HEK293 (cell line): ENCODE data around the gene EVA1C.

Experiments used
- CTCF ChIA-PET: fragments of 350-600 bp; formaldehyde crosslinking; extraction: SDS; loops from one replicate; lab custom pipeline; 2021; ENCODE audit warnings: antibody characterized with exemption; lab: Yijun Ruan, JAX
- POLR2A ChIA-PET: fragments of 300-600 bp; formaldehyde crosslinking; extraction: SDS; loops from one replicate; lab custom pipeline; 2020; ENCODE audit warnings: antibody characterized with exemption, inconsistent platforms; lab: Yijun Ruan, JAX
- H3K27ac ChIP-seq: fragments of 200-500 bp; sonication (Bioruptor generic); 2 replicates; pipeline ENCODE4 v1.5.1; 2014; ENCODE audit warnings: low read depth, low read length, control low read depth, inconsistent platforms; ENCODE audit errors: extremely low read depth
- H3K36me3 ChIP-seq, 2 experiments: fragments of 200-500 bp in 1 of 2; sonication (Bioruptor generic) in 1 of 2; 1 replicate in 1 of 2; 2 replicates in 1 of 2; pipeline ENCODE4 v1.5.1; 2014 to 2017; ENCODE audit warnings: inconsistent platforms in 2 of 2, low read length in 2 of 2; ENCODE audit not compliant: control insufficient read depth in 2 of 2, insufficient read depth in 1 of 2
- H3K4me1 ChIP-seq: fragments of 200-500 bp; sonication (Bioruptor generic); 2 replicates; pipeline ENCODE4 v1.5.1; 2014; ENCODE audit warnings: mild to moderate bottlenecking, low read length, inconsistent platforms; ENCODE audit not compliant: control insufficient read depth, insufficient read depth
- H3K4me3 ChIP-seq: 2 replicates; pipeline ENCODE4 v1.5.1; 2011; ENCODE audit warnings: low read depth, mild to moderate bottlenecking, control low read depth, low read length, moderate library complexity
- H3K9me3 ChIP-seq: fragments of 200-500 bp; sonication (Bioruptor generic); 2 replicates; pipeline ENCODE4 v1.5.1; 2014; ENCODE audit warnings: low read depth, low read length, inconsistent platforms; ENCODE audit not compliant: control insufficient read depth, insufficient read depth
- GLI4 ChIP-seq: fragments of 450-650 bp; formaldehyde crosslinking; IDR thresholded peaks from 2 replicates; pipeline ENCODE4 v1.5.1; 2016; ENCODE audit warnings: missing biosample characterization, missing genetic modification characterization
- SALL2 ChIP-seq: fragments of 450-650 bp; formaldehyde crosslinking; IDR thresholded peaks from 2 replicates; pipeline ENCODE4 v1.5.0; 2017; ENCODE audit warnings: missing biosample characterization, mild to moderate bottlenecking, missing genetic modification characterization, borderline replicate concordance
- SP2 ChIP-seq: fragments of 450-650 bp; formaldehyde crosslinking; IDR thresholded peaks from 2 replicates; pipeline ENCODE4 v1.5.1; 2016; ENCODE audit warnings: missing biosample characterization, missing genetic modification characterization
- TRIM28 ChIP-seq: IDR thresholded peaks from 2 replicates; pipeline ENCODE4 v1.6.1; 2011; ENCODE audit warnings: low read length, control low read depth, borderline replicate concordance
- ZBTB48 ChIP-seq: fragments of 450-650 bp; formaldehyde crosslinking; IDR thresholded peaks from 2 replicates; pipeline ENCODE4 v1.5.1; 2016; ENCODE audit warnings: missing biosample characterization, missing genetic modification characterization
- ZFP69B ChIP-seq: fragments of 450-650 bp; formaldehyde crosslinking; IDR thresholded peaks from 2 replicates; pipeline ENCODE4 v1.5.1; 2016; ENCODE audit warnings: missing biosample characterization, missing genetic modification characterization
- ZIC2 ChIP-seq: fragments of 450-650 bp; formaldehyde crosslinking; IDR thresholded peaks from 2 replicates; pipeline ENCODE4 v1.5.1; 2016; ENCODE audit warnings: missing biosample characterization, missing genetic modification characterization
- ZNF239 ChIP-seq: fragments of 450-650 bp; formaldehyde crosslinking; IDR thresholded peaks from 2 replicates; pipeline ENCODE4 v1.5.1; 2016; ENCODE audit warnings: missing biosample characterization, missing genetic modification characterization
- ZNF302 ChIP-seq: fragments of 450-650 bp; formaldehyde crosslinking; IDR thresholded peaks from 2 replicates; pipeline ENCODE4 v1.5.1; 2016; ENCODE audit warnings: missing biosample characterization, missing genetic modification characterization, low read depth
- ZNF341 ChIP-seq: fragments of 450-650 bp; formaldehyde crosslinking; IDR thresholded peaks from 2 replicates; pipeline ENCODE4; 2016; ENCODE audit warnings: low read depth, missing biosample characterization, missing genetic modification characterization
- ZNF366 ChIP-seq: fragments of 450-650 bp; formaldehyde crosslinking; conservative IDR thresholded peaks from 2 replicates; pipeline ENCODE4 v1.5.1; 2016; ENCODE audit warnings: missing biosample characterization, missing genetic modification characterization
- ZNF398 ChIP-seq: fragments of 450-650 bp; formaldehyde crosslinking; IDR thresholded peaks from 2 replicates; pipeline ENCODE4 v1.5.1; 2017; ENCODE audit warnings: missing biosample characterization, missing genetic modification characterization
- ZNF561 ChIP-seq: fragments of 450-650 bp; IDR thresholded peaks from 2 replicates; pipeline ENCODE4 v1.5.1; 2018; ENCODE audit warnings: missing biosample characterization, missing genetic modification characterization, borderline replicate concordance
- ZNF571 ChIP-seq: fragments of 450-650 bp; formaldehyde crosslinking; IDR thresholded peaks from 2 replicates; pipeline ENCODE4 v1.5.0; 2017; ENCODE audit warnings: missing biosample characterization, missing genetic modification characterization
- ZNF692 ChIP-seq: fragments of 450-650 bp; formaldehyde crosslinking; IDR thresholded peaks from 2 replicates; pipeline ENCODE4 v1.5.1; 2016; ENCODE audit warnings: missing biosample characterization, missing genetic modification characterization
- TF ChIP-seq, protein P1 (sequence below): fragments of 450-650 bp; formaldehyde crosslinking; IDR thresholded peaks from 2 replicates; pipeline ENCODE4 v1.5.1; 2016; ENCODE audit warnings: missing biosample characterization, missing genetic modification characterization
- TF ChIP-seq, protein P2 (sequence below): fragments of 450-650 bp; formaldehyde crosslinking; IDR thresholded peaks from 2 replicates; pipeline ENCODE4 v1.5.1; 2016; ENCODE audit warnings: missing biosample characterization, missing genetic modification characterization
- TF ChIP-seq, protein P3 (sequence below): fragments of 450-650 bp; formaldehyde crosslinking; IDR thresholded peaks from 2 replicates; pipeline ENCODE4 v1.5.1; 2016; ENCODE audit warnings: missing biosample characterization, missing genetic modification characterization

EVA1C gene

DNA sequence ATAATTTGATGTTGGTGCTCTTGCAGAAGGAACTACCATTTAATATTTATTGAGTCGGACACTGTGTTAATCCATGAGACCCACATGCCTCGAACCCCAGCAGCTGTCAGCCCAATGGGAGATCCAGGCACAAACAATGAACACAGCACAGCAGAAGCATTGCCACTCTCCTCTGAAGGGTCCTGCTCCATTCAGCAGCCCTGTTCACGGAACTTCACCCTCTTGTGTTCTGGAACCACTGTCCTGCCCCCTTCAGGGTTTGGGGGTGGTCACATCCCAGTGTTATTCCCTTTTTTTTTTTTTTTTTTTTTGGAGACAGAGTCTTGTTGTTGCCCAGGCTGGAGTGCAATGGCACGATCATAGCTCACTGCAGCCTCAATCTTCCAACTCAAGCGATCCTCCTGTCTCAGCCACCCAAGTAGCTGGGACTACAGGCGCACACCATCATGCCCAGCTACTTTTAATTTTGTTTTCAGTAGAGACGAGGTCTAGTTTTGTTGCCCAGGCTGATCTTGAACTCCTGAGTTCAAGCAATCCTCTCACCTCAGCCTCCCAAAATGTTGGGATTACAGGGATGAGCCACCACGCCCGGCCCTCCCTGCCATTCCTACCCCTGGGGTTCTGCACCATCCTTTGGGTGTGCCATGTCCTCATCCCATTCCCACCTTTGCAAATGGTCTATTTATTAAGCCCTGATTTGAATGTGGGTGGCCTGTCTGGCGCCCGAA is 70.2 kb downstream of the EVA1C start:
- Histone ChIP-seq H3K4me1 (no peaks in the 10 kb centered on the region), H3K9me3 (no peaks in the 10 kb centered on the region), H3K36me3 (no peaks in the 10 kb centered on the region), H3K27ac (no peak overlapping the region), H3K4me3 (no peak overlapping the region)
- ChIA-PET POLR2A (interaction anchor here (0.7 kb wide), 1 partner anchor 196 kb away, joined by 10 read pairs; no protein-coding TSS in a partner anchor), CTCF (interaction anchor here (1.0 kb wide), 1 partner anchor 79 kb away, joined by 3 read pairs; no protein-coding TSS in a partner anchor)
- TF ChIP-seq, protein P1, sequence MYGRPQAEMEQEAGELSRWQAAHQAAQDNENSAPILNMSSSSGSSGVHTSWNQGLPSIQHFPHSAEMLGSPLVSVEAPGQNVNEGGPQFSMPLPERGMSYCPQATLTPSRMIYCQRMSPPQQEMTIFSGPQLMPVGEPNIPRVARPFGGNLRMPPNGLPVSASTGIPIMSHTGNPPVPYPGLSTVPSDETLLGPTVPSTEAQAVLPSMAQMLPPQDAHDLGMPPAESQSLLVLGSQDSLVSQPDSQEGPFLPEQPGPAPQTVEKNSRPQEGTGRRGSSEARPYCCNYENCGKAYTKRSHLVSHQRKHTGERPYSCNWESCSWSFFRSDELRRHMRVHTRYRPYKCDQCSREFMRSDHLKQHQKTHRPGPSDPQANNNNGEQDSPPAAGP (tag by site-specific recombination) = peak; percentile 45; the same call in 1 of the 2 replicates
- no peak for TF ChIP-seq ZNF692 (tag by site-specific recombination)

GRCh38 chr21:32483293-32483595 is 70.7 kb downstream of the EVA1C start:
- TF ChIP-seq ZNF302 (tag by site-specific recombination) = no peak
- Histone ChIP-seq H3K27ac (no peak overlapping the region), H3K36me3 (no peaks in the 10 kb centered on the region), H3K4me1 (no peaks in the 10 kb centered on the region), H3K9me3 (no peaks in the 10 kb centered on the region), H3K4me3 (no peak overlapping the region)
- ChIA-PET CTCF (interaction anchor here (1.0 kb wide), 1 partner anchor 80 kb away, joined by 3 read pairs; no protein-coding TSS in a partner anchor), POLR2A (interaction anchor here (0.7 kb wide), 1 partner anchor 197 kb away, joined by 10 read pairs; no protein-coding TSS in a partner anchor)

- Histone ChIP-seq H3K27ac (no peak overlapping the region), H3K9me3 (no peaks in the 10 kb centered on the region), H3K36me3 (no peaks in the 10 kb centered on the region), H3K4me1 (no peaks in the 10 kb centered on the region), H3K4me3 (no peak overlapping the region)
- POLR2A ChIA-PET = no interaction called here
- no peak for TF ChIP-seq ZNF366 (tag by site-specific recombination)
- no peak for TF ChIP-seq ZNF239 (tag by site-specific recombination)
- TF ChIP-seq SALL2 (tag by site-specific recombination) = no peak
- no peak for TF ChIP-seq ZNF571 (tag by site-specific recombination)
- TF ChIP-seq ZFP69B (tag by site-specific recombination) = no peak
- no peak for TF ChIP-seq ZNF341 (tag by site-specific recombination)
- TF ChIP-seq ZNF398 (tag by site-specific recombination) = no peak
- CTCF ChIA-PET = no interaction called here
These were observed 72.3 kb downstream of the EVA1C start for GRCh38 chr21:32484706-32485380.

GRCh38 chr21:32492376-32492775 is 79.9 kb downstream of the EVA1C start:
- Histone ChIP-seq H3K4me1 (no peaks in the 10 kb centered on the region; the same call in 1 of the 2 replicates), H3K36me3 (no peaks in the 10 kb centered on the region), H3K27ac (no peak overlapping the region), H3K4me3 (no peak overlapping the region), H3K9me3 (no peaks in the 10 kb centered on the region)
- TF ChIP-seq ZBTB48 = no peak
- TF ChIP-seq GLI4 (tag by site-specific recombination) = no peak
- TF ChIP-seq SP2 = no peak
- TF ChIP-seq, protein P2, sequence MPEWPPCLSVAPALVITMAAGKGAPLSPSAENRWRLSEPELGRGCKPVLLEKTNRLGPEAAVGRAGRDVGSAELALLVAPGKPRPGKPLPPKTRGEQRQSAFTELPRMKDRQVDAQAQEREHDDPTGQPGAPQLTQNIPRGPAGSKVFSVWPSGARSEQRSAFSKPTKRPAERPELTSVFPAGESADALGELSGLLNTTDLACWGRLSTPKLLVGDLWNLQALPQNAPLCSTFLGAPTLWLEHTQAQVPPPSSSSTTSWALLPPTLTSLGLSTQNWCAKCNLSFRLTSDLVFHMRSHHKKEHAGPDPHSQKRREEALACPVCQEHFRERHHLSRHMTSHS (tag by site-specific recombination) = no peak
- TF ChIP-seq, protein P3, sequence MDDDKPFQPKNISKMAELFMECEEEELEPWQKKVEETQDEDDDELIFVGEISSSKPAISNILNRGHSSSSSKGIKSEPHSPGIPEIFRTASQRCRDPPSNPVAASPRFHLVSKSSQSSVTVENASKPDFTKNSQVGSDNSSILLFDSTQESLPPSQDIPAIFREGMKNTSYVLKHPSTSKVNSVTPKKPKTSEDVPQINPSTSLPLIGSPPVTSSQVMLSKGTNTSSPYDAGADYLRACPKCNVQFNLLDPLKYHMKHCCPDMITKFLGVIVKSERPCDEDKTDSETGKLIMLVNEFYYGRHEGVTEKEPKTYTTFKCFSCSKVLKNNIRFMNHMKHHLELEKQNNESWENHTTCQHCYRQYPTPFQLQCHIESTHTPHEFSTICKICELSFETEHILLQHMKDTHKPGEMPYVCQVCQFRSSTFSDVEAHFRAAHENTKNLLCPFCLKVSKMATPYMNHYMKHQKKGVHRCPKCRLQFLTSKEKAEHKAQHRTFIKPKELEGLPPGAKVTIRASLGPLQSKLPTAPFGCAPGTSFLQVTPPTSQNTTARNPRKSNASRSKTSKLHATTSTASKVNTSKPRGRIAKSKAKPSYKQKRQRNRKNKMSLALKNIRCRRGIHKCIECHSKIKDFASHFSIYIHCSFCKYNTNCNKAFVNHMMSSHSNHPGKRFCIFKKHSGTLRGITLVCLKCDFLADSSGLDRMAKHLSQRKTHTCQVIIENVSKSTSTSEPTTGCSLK (tag by site-specific recombination) = no peak
- no peak for TF ChIP-seq TRIM28
- no peak for TF ChIP-seq ZIC2 (tag by site-specific recombination)
- no peak for TF ChIP-seq ZNF561 (tag by site-specific recombination)
- ChIA-PET POLR2A (no interaction called here), CTCF (no interaction called here)
